HFFc6 (cell line): Measurements from ENCODE around the gene RPGRIP1. TPM values are rescaled to one million over a fixed set of nuclear protein-coding genes. Genes with fewer than 3 reads are reported as not detected.
A peak's percentile ranks its signal among the peaks of the same experiment; 100 is the strongest.
"Not testable (repeated sequence)": the region's sequence is repeated elsewhere in the genome, so short reads cannot be mapped to it uniquely, and the experiment has no call there.

ENCODE experiments used
- DNase-seq: peaks from one replicate; pipeline ENCODE4 v3.0.0-alpha.2; 2018
- H3K27ac Mint-ChIP-seq: 2 replicates; pipeline ENCODE4 v1.8.0; 2020; ENCODE audit warnings: mild to moderate bottlenecking, mixed read lengths
- H3K27me3 Mint-ChIP-seq: 2 replicates; pipeline ENCODE4 v1.8.0; 2021; ENCODE audit warnings: mild to moderate bottlenecking, moderate library complexity, mixed read lengths; ENCODE audit not compliant: insufficient read depth
- H3K36me3 Mint-ChIP-seq: 2 replicates; pipeline ENCODE4 v1.8.0; 2021; ENCODE audit warnings: low read depth, mixed read lengths
- H3K4me1 Mint-ChIP-seq: 2 replicates; pipeline ENCODE4 v1.8.0; 2020; ENCODE audit warnings: low read depth, mixed read lengths
- H3K4me3 Mint-ChIP-seq: 2 replicates; pipeline ENCODE4 v1.8.0; 2020; ENCODE audit warnings: mild to moderate bottlenecking, moderate library complexity, mixed read lengths
- H3K9me3 Mint-ChIP-seq: 2 replicates; pipeline ENCODE4 v1.8.0; 2020; ENCODE audit warnings: mild to moderate bottlenecking, mixed read lengths
- CTCF ChIP-seq: fragments of 200-600 bp; sonication (generic); IDR thresholded peaks from 2 replicates; pipeline ENCODE4 v1.5.0; 2021; ENCODE audit warnings: antibody characterized with exemption, mild to moderate bottlenecking
- total RNA-seq, 6 experiments: library from RNA; stranded (reverse); fragmentation: NEBNext Ultra II Directional; extraction: Animal tissue kit (Norgen Biotek cat#: 25700); gene quantifications; 2 replicates in 1 of 6; 3 replicates in 5 of 6; pipeline ENCODE4 v1.2.3, GENCODE V29; 2021

RPGRIP1 gene
- total RNA-seq, 6 experiments from 2014 or later, result not detected

GRCh38 chr14:21300892-21301291 lies 21.0 kb downstream of the RPGRIP1 start:
- no peaks in the 10 kb centered on the region for H3K9me3 Mint-ChIP-seq
- no peak overlapping the region for H3K4me3 Mint-ChIP-seq
- no peak for TF ChIP-seq CTCF
- H3K4me1 Mint-ChIP-seq, result no peaks in the 10 kb centered on the region
- H3K27me3 Mint-ChIP-seq, result peaks cover 20% of the 10 kb centered on the region
- no peak for DNase-seq
- no peaks in the 10 kb centered on the region for H3K36me3 Mint-ChIP-seq
- no peak overlapping the region for H3K27ac Mint-ChIP-seq

DNA sequence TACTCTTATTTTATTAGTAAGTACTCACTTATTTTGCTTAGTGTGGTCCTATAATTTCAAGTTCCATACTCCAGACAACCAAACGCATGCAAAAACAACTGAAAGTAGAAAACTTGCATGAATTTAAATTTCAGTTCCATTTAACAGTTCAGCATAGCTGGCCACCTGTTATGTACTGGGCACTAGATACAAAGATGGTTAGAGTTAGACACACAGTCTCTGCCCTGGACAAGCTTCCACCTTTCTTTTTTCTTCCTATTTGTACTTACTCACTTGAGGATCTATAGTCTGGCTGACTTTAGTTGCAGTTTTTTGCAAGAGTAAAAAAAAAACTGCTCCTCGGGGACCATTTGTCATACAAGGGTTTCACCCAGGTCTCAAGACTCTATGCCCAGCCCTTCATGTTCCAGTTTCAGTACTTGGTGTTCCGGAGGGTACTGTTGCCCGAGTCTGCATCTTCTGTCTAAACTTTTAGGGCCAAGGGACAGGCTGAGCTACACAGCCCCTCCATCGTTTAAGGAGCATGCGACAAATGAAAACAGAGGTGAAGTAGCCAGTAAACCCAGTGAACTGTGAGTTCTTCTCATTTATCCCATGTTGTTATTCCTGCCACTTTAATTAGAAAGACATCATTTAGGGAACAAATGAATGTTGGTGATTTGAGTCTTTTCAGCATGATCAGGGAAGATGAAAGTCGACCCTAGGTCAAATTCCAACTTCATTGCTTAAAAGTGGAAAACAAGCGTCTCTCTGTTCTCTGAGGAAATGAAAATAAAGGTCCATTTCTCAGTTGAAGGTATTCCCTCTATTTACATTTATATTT lies 22.3 kb downstream of the RPGRIP1 start:
- Mint-ChIP-seq H3K4me1 (no peaks in the 10 kb centered on the region), H3K36me3 (no peaks in the 10 kb centered on the region), H3K4me3 (no peak overlapping the region), H3K27me3 (peaks cover 20% of the 10 kb centered on the region), H3K9me3 (no peaks in the 10 kb centered on the region), H3K27ac (no peak overlapping the region)
- no peak for DNase-seq
- TF ChIP-seq CTCF, result no peak

- not testable (repeated sequence) for H3K4me1 Mint-ChIP-seq, H3K27ac Mint-ChIP-seq
These were observed 22.9 kb downstream of the RPGRIP1 start for GRCh38 chr14:21302836-21303140.

GRCh38 chr14:21307637-21308036 lies 27.8 kb downstream of the RPGRIP1 start:
- no peaks in the 10 kb centered on the region; the same call in 1 of the 2 replicates for H3K4me1 Mint-ChIP-seq
- no peaks in the 10 kb centered on the region for H3K9me3 Mint-ChIP-seq
- no peak for TF ChIP-seq CTCF
- no peak overlapping the region for H3K4me3 Mint-ChIP-seq
- DNase-seq, result no peak
- no peaks in the 10 kb centered on the region for H3K36me3 Mint-ChIP-seq
- H3K27me3 Mint-ChIP-seq, result peaks cover 21% of the 10 kb centered on the region
- no peak overlapping the region for H3K27ac Mint-ChIP-seq

More at GRCh38 chr14:21302836-21303140, 22.9 kb downstream of the RPGRIP1 start:
- not testable (repeated sequence) for H3K9me3 Mint-ChIP-seq, H3K36me3 Mint-ChIP-seq, DNase-seq, H3K4me3 Mint-ChIP-seq
- peaks cover 18% of the 10 kb centered on the region for H3K27me3 Mint-ChIP-seq

GRCh38 chr14:21308132-21308478 lies 28.2 kb downstream of the RPGRIP1 start:
- Mint-ChIP-seq H3K4me3 (peak overlapping the region; percentile 14; the same call in 1 of the 2 replicates), H3K27me3 (peaks cover 21% of the 10 kb centered on the region), H3K9me3 (no peaks in the 10 kb centered on the region), H3K4me1 (no peaks in the 10 kb centered on the region; the same call in 1 of the 2 replicates), H3K36me3 (no peaks in the 10 kb centered on the region), H3K27ac (no peak overlapping the region)
- no peak for TF ChIP-seq CTCF
- DNase-seq, result no peak

- Mint-ChIP-seq H3K27me3 (peaks cover 21% of the 10 kb centered on the region), H3K4me1 (no peaks in the 10 kb centered on the region; the same call in 1 of the 2 replicates), H3K36me3 (no peaks in the 10 kb centered on the region), H3K9me3 (no peaks in the 10 kb centered on the region), H3K4me3 (peak overlapping the region; percentile 14; the same call in 1 of the 2 replicates), H3K27ac (no peak overlapping the region)
- TF ChIP-seq CTCF, result no peak
- DNase-seq, result peak; percentile 45
These were observed 28.8 kb downstream of the RPGRIP1 start for GRCh38 chr14:21308479-21309237.
